Measurements from ENCODE around the gene MINDY4B.
"Not testable (repeated sequence)": the region's sequence is repeated elsewhere in the genome, so short reads cannot be mapped to it uniquely, and the experiment has no call there.

Gene MINDY4B

GRCh38 chr3:150898046-150898754 lies 7.0 kb downstream of the MINDY4B start:
- no peak for DNase-seq

- no peak for DNase-seq
These were observed 7.6 kb downstream of the MINDY4B start for GRCh38 chr3:150897592-150897991.

- no peak for DNase-seq
These were observed 14.4 kb downstream of the MINDY4B start for GRCh38 chr3:150890831-150891230.

- no peak for DNase-seq
These were observed 14.9 kb downstream of the MINDY4B start for GRCh38 chr3:150890295-150890694.

- DNase-seq: no peak
These were observed 16.1 kb downstream of the MINDY4B start for GRCh38 chr3:150889106-150889505.

GRCh38 chr3:150887031-150887430 lies 18.2 kb downstream of the MINDY4B start:
- no peak for DNase-seq

- no peak for DNase-seq
These were observed 19.7 kb downstream of the MINDY4B start for GRCh38 chr3:150885535-150885934.

GRCh38 chr3:150878996-150879575 lies 26.2 kb downstream of the MINDY4B start:
- DNase-seq: no peak

GRCh38 chr3:150878290-150878689 lies 26.9 kb downstream of the MINDY4B start:
- DNase-seq: no peak

- no peak for DNase-seq
These were observed 27.9 kb downstream of the MINDY4B start for GRCh38 chr3:150877303-150877702.

- DNase-seq: no peak
These were observed 28.5 kb downstream of the MINDY4B start for GRCh38 chr3:150876611-150877265.

- no peak for DNase-seq
These were observed 29.7 kb downstream of the MINDY4B start for GRCh38 chr3:150875548-150875947.

- no peak for DNase-seq
These were observed 30.5 kb downstream of the MINDY4B start for GRCh38 chr3:150874666-150875219.

GRCh38 chr3:150871192-150871591 lies 34.0 kb downstream of the MINDY4B start:
- no peak for DNase-seq

- DNase-seq: no peak
These were observed 34.8 kb downstream of the MINDY4B start for GRCh38 chr3:150870406-150870805.

- no peak for DNase-seq
These were observed 37.0 kb downstream of the MINDY4B start for GRCh38 chr3:150868282-150868681.

- no peak for DNase-seq
These were observed 37.8 kb downstream of the MINDY4B start for GRCh38 chr3:150867434-150867833.

- not testable (repeated sequence) for DNase-seq
These were observed 41.3 kb downstream of the MINDY4B start for GRCh38 chr3:150863921-150864320.

- DNase-seq: no peak
These were observed 43.4 kb downstream of the MINDY4B start for GRCh38 chr3:150861851-150862250.

GRCh38 chr3:150857936-150858335 lies 47.3 kb downstream of the MINDY4B start:
- DNase-seq: not testable (repeated sequence)

GRCh38 chr3:150850191-150850590 lies 55.0 kb downstream of the MINDY4B start:
- DNase-seq: no peak

GRCh38 chr3:150848864-150849263 lies 56.4 kb downstream of the MINDY4B start:
- no peak for DNase-seq

GRCh38 chr3:150847433-150847832 lies 57.8 kb downstream of the MINDY4B start:
- no peak for DNase-seq

GRCh38 chr3:150844484-150844883 lies 60.8 kb downstream of the MINDY4B start:
- DNase-seq: no peak

Measured in NCI-H1048 (cell line).